KBM-7 (cell line): ENCODE measurements around the gene C19orf38.
"Not testable (repeated sequence)": the region's sequence is repeated elsewhere in the genome, so short reads cannot be mapped to it uniquely, and the experiment has no call there.

ENCODE experiments used
- DNase-seq: peaks from one replicate; pipeline ENCODE4 v3.0.0-alpha.2; 2015
- in situ Hi-C: fragments of 300-500 bp; cut with MboI; formaldehyde crosslinking; loops from 2 replicates; pipeline ENCODE4 v1.14.3; 2020; ENCODE audit warnings: low sequenced_read_pairs, low pct_unique_long_range_greater_than_20kb, mixed read lengths

Gene C19orf38

GRCh38 chr19:10839114-10840050, 8.8 kb upstream of the C19orf38 start:
- DNase-seq, result no peak
- in situ Hi-C loops, result no loop called here

DNA sequence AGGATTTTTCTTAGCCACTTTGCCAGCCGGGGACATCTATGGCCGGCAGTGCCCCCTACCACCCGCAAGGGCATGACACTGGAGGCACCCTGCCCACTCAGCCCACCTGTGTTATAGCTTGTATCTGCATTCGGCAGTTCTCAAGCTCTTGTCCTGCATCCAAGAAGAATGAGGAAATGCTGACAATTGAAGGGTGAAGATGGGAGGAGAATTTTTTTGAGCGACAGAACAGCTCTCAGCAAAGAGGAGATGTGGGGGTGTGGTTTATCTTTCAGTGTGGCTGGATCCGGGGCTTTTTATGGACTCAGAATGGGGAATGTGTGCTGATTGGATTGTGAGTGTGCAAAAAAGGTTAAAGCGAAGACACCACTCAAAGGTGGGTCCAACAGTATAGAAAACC, 5.4 kb upstream of the C19orf38 start:
- in situ Hi-C loops, result no loop called here
- DNase-seq, result no peak

- no peak for DNase-seq
- in situ Hi-C loops, result no loop called here
Measured at GRCh38 chr19:10846500-10847202, 1.6 kb upstream of the C19orf38 start.

GRCh38 chr19:10850631-10851030, 2.4 kb downstream of the C19orf38 start:
- in situ Hi-C loops, result no loop called here
- no peak for DNase-seq

- no peak for DNase-seq
- in situ Hi-C loops, result no loop called here
Measured at GRCh38 chr19:10852098-10852800, 4.0 kb downstream of the C19orf38 start.

DNA sequence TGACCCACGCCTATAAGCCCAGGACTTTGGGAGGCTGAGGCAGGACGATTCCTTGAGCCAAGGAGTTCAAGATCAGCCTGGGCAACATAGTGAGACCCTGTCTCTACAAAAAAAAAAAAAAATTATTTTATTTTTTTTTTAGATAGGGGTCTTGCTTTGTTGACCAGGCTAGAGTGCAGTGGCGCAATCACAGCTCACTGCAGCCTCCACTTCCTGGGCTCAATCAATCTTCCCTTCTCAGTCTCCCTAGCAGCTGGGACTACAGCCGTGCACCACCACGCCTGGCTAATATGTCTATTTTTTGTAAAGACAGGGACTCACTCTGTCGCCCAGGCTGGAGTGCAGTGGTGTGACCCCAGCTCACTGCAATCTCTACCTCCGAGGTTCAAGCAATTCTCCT, 4.7 kb downstream of the C19orf38 start:
- in situ Hi-C loops, result no loop called here
- no peak for DNase-seq

GRCh38 chr19:10854350-10855089, 6.3 kb downstream of the C19orf38 start:
- in situ Hi-C loops, result no loop called here
- DNase-seq, result peak; percentile 18

GRCh38 chr19:10855879-10856522, 7.8 kb downstream of the C19orf38 start:
- peak; percentile 48 for DNase-seq
- in situ Hi-C loops, result no loop called here

- DNase-seq, in situ Hi-C loops: not testable (repeated sequence)
Measured at GRCh38 chr19:10856899-10857298, 8.7 kb downstream of the C19orf38 start.

DNA sequence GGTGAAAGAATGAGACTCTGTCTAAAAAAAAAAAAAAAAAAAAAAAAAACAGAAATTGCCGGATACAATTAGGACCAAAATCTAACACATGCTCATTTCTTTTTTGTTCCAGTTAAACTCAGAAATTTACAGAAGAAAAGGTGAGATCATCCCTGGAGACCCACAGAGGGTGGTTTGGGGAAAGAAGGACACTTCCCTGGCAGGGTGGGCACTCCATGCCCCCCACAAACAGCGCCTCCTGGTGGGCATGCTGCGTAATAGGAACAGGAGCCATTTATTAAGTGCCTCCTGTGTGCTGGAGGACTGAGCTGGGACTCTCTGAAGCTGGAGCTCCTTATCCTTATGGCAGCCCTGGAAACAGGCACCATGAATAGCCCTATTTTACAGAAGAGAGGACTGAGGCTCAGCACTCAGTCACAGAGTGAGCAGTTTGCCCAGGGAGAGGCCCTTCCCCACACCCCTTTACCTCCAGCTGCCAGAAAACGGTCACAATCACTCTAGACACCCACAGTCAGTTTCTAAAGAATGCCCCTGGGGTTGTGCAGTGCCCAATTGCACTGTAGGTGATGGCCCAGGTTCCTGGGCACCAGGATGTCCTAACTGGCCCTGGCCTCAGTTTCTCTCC, 10.1 kb downstream of the C19orf38 start:
- in situ Hi-C loops, result no loop called here
- peak; percentile 42 for DNase-seq

DNA sequence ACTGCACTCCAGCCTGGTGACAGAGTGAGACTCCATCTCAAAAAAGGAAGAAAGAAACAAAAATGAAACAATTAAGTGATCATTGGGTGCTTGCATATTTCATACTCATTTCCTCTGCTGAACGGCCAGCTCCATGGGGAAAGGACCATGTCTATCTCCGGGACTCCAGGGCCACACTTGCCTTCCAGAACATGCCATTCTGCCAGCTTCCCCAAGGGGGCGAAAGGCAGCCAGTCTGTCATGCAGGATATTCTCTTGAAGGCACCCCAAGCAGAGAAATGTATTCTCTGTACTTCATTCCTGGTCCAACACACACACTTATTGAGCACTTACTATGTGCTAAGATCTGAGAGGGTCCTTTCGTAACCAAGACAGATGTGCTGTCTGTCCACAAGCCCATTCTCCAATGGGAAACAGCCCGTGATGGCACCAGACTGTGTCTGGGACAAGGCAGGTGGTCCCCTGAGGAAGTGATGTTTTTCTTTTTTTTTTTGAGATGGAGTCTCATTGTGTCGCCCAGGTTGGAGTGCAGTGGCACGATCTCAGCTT, 13.0 kb downstream of the C19orf38 start:
- DNase-seq, result peak; percentile 67
- in situ Hi-C loops, result no loop called here

- DNase-seq, result no peak
- in situ Hi-C loops, result no loop called here
Measured at GRCh38 chr19:10862561-10863106, 14.4 kb downstream of the C19orf38 start.

DNA sequence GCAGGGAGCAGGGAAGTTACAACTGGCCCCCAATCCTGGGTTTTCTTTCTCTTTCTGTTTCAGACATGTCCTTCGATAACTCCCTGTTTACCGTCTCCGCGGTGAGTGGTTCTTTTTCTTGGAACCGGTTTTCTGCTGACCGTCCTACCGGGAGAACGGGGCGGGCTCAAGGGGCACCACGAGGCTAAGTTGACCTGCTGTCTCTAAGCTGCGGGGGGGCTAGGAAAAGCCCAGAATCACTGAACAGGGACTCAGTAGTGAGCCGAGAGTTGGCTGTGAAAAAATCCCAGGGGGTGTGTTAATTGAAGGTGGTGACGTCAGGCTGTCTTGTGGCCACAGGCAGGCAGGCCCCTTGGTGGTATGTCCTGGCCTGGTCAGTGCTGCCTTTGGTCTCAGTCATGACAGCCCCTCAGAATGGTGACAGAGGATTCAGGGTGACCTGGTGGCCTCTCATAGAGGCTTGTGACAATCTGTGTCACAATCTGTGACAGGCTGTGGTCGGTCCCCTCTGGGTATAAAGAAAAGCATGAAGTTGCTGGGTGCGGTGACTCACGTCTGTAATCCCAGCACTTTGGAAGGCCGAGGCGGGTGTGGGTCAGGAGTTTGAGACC, 15.0 kb downstream of the C19orf38 start:
- in situ Hi-C loops, result no loop called here
- no peak for DNase-seq

GRCh38 chr19:10864538-10864899, 16.3 kb downstream of the C19orf38 start:
- DNase-seq, result peak; percentile 83

DNA sequence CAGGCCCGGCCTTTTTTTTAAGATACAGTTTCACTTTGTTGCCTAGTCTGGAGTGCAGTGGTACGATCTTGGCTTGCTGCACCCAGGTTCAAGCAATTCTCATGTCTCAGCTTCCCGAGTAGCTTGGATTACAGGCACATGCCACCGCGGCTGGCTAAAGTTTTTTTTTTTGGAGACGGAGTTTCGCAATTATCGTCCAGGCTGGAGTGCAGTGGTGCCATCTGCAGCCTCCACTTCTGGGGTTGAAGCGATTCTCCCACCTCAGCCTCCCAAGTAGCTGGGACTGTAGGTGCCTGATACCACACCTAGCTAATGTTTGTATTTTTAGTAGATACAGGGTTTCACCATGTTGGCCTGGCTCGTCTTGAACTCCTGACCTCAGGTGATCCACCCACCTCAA, 18.3 kb downstream of the C19orf38 start:
- DNase-seq, result no peak
- in situ Hi-C loops, result no loop called here

More at GRCh38 chr19:10864538-10864899, 16.3 kb downstream of the C19orf38 start:
- in situ Hi-C loops, result no loop called here

- DNase-seq, result no peak
- in situ Hi-C loops, result no loop called here
Measured at GRCh38 chr19:10868872-10869547, 20.8 kb downstream of the C19orf38 start.

DNA sequence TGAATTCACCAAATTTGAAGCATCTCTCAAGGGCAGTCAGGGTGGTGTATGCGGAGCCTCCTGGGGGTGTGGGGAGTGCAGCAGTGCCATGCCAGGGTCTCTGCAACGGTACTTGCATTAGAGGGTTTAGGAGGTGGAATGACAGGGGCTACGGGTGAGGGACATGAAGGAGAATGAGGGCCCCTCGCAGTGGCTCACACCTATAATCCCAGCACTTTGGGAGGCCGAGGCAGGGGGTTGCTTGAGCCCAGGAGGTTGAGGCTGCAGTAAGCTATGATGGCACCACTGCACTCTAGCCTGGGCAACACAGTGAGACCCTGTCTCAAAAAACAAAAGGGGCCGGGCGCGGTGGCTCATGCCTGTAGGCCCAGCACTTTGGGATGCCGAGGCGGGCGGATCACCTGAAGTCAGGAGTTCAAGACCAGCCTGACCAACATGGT, 21.7 kb downstream of the C19orf38 start:
- in situ Hi-C loops, DNase-seq: not testable (repeated sequence)
